ENCODE measurements around the gene PIM3.

The PIM3 gene

GRCh38 chr22:49951986-49952896, 8.3 kb upstream of the PIM3 start:
- TF ChIP-seq POLR2A (IDR thresholded peaks at IDR 0.05; ENCODE audit: low read depth, low read length): no peak
- DNase-seq (ENCODE audit: insufficient read length, low spot score) (peak; percentile 75), FAIRE-seq (peak; percentile 6)

DNA sequence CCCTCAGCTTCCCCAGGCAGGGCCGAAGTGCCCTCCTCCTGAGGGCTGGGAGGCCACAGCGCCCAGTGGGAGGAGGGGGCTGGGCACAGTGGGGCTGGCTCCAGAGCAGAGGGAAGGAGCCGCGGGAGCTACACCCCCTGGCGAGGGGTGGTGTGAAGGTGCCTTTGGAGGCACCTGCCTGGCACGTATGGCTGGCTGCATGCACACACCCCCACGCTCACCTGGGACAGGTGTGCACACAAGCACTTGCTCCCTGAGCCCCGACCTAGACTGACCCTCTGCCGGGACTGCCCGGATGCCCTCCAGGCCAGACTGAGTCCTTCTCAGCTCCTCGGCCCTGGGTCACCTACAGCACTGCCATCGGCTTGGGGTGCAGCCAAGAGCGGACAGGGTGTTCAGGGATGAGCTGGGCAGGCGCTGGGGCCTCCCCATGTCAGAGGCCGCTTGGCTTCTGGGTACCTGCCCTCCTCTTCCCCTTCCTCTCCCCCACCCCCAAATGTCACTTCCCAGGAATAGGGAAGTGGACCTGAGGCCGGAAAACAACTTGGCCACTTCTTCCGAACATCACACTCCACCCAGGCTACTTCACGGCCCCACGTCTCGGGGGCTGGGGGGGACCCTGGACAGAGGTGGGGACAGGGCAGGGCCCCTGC, 7.4 kb upstream of the PIM3 start:
- no peak for DNase-seq (ENCODE audit: insufficient read length, low spot score)
- FAIRE-seq: no peak
- TF ChIP-seq POLR2A (IDR thresholded peaks at IDR 0.05; ENCODE audit: low read depth, low read length): no peak

DNA sequence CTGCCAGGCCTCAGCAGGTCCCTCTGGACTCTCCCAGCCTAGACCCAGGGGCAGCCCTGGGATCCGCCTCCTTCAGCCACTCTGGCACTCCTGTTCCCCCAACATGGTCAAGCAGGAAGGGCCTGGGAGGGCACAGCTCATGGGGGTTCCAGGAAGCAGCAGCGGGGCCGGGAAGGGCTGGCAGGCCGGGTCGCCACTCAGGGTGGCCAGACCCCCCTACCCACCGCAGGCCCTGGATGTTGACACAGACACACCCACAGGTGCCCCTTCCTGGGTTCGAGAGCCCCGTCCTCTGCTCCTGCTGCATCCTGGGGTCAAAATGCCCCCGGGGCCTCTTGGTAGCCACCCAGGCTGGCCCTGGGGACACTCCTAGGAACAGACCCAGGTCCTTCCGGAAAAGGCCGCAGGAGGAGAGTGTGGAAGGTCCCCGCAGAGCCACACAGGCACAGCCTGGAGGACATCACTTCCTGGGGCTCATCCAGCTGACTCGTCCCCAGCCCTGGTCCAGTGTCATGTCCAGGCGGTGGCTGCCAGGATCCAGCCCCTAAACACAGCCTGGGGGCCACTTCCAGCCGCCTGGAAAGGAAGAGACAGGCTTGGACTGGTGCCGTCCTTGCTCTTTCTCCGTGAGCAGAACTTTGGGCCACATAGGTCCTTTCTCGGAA, 6.8 kb upstream of the PIM3 start:
- TF ChIP-seq POLR2A (IDR thresholded peaks at IDR 0.05; ENCODE audit: low read depth, low read length): no peak
- DNase-seq (ENCODE audit: insufficient read length, low spot score) (no peak), FAIRE-seq (no peak)

GRCh38 chr22:49954354-49954753, 6.2 kb upstream of the PIM3 start:
- FAIRE-seq (no peak), DNase-seq (ENCODE audit: insufficient read length, low spot score) (no peak)
- TF ChIP-seq POLR2A (IDR thresholded peaks at IDR 0.05; ENCODE audit: low read depth, low read length): no peak

DNA sequence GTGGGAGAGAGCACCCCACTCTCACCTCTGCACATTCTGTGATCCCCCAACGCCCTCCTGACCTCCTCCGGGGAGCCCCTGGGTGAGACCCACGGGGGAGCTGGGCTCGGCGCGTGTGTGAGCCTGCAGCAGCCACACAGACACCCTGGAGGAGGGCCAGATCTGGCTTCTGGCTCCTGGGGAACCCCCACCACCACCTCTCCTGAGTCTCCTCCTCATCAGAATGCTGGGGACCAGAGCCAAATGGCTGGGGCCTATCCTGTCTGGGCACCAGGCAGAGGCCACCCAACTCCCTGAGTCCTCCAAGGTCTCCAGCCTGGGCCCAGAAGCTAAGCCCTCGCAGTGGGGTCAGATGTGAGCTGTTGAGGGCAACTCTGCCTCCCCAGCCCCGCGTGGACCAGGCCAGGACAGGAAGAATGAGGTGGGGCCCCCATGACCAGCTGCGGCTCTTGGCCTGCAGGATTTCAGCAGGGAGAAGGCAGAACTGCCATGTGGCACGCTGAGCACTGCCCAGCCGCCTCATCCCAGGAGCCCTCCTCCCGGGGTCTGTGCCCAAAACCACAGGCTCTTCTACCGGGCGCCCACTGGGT, 5.5 kb upstream of the PIM3 start:
- FAIRE-seq (no peak), DNase-seq (ENCODE audit: insufficient read length, low spot score) (no peak)
- no peak for TF ChIP-seq POLR2A (IDR thresholded peaks at IDR 0.05; ENCODE audit: low read depth, low read length)

GRCh38 chr22:49955581-49956417, 4.8 kb upstream of the PIM3 start:
- FAIRE-seq (no peak), DNase-seq (ENCODE audit: insufficient read length, low spot score) (no peak)
- no peak for TF ChIP-seq POLR2A (IDR thresholded peaks at IDR 0.05; ENCODE audit: low read depth, low read length)

GRCh38 chr22:49956418-49956770, 4.2 kb upstream of the PIM3 start:
- no peak for TF ChIP-seq POLR2A (IDR thresholded peaks at IDR 0.05; ENCODE audit: low read depth, low read length)
- FAIRE-seq: no peak
- no peak for DNase-seq (ENCODE audit: insufficient read length, low spot score)

DNA sequence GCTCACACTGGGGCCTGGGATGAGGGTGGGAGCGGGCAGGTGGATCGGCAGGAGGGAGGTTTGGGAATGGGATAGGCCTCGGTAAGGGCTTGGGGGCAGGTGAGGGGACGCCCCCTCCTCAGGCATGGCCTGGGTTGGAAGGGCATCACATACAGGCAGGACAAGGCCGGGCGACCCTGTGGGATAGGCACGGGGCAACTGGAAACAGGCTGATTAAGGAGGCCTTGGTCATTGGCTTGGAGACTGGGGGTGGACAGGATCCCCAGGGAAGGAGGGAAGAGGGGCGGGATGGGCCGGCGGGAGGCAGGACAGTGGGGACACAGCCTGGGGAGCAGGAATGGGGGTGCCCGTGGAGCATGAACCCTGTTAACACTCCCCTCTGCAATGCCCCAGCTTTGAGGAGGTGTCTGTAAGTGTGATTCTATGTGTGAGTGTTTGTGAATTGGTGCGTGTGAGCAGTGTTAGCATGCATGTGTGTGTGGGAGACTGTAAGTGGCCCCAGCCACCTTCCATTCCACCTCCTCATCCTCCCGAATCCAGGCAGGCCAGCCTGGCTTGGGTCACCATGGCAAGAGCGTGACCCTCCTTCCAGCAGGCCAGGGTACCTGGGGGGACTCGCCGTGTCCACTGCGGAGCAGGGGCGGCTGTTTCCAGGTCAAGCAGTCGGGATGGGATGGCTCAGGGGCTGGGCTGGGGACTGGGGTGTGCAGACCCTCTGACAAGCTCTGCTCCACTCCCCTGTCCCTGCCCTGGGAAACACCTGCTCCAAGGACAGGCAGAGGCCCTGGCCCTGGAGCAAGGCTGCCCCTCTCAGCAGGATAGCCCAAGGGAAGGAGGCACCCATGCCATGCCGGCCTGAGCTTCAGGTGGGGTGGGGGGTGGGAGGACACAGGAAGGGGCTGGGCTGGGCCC, 3.4 kb upstream of the PIM3 start:
- no peak for TF ChIP-seq POLR2A (IDR thresholded peaks at IDR 0.05; ENCODE audit: low read depth, low read length)
- DNase-seq (ENCODE audit: insufficient read length, low spot score): no peak
- no peak for FAIRE-seq

GRCh38 chr22:49957826-49958365, 2.7 kb upstream of the PIM3 start:
- no peak for TF ChIP-seq POLR2A (IDR thresholded peaks at IDR 0.05; ENCODE audit: low read depth, low read length)
- no peak for FAIRE-seq
- DNase-seq (ENCODE audit: insufficient read length, low spot score): no peak

GRCh38 chr22:49958366-49958921, 2.1 kb upstream of the PIM3 start:
- no peak for TF ChIP-seq POLR2A (IDR thresholded peaks at IDR 0.05; ENCODE audit: low read depth, low read length)
- FAIRE-seq (no peak), DNase-seq (ENCODE audit: insufficient read length, low spot score) (no peak)

GRCh38 chr22:49958931-49959781, 1.4 kb upstream of the PIM3 start:
- no peak for TF ChIP-seq POLR2A (IDR thresholded peaks at IDR 0.05; ENCODE audit: low read depth, low read length)
- DNase-seq (ENCODE audit: insufficient read length, low spot score) (no peak), FAIRE-seq (no peak)

Data from H54 (cell line).